Measurements from ENCODE around the gene B9D1.

Gene B9D1

GRCh38 chr17:19333736-19334290 is 28.7 kb downstream of the B9D1 start:
- Histone ChIP-seq H3K4me3 (no peak overlapping the region), H3K27me3 (peaks cover 0 to 69% (median 20%) of the 10 kb centered on the region in 11 experiments; a peak in 14 of 22 replicates), H3K9ac (no peak overlapping the region), H3K4me1 (no peaks in the 10 kb centered on the region), H3K4me2 (no peak overlapping the region), H3K36me3 (no peaks in the 10 kb centered on the region), H3K9me3 (replicated peaks in 1 of 11) (no peaks in the 10 kb centered on the region), H4K20me1 (peaks cover 0 to 72% (median 15%) of the 10 kb centered on the region in 11 experiments; a peak in 11 of 22 replicates), H3K27ac (no peak overlapping the region)
- no peak for TF ChIP-seq Cebpa-rat (IDR thresholded peaks at IDR 0.05)

- no peaks in the 10 kb centered on the region for H3K4me1 ChIP-seq
- no peaks in the 10 kb centered on the region for H3K9me3 ChIP-seq (replicated peaks in 1 of 11)
- peaks cover 0 to 69% (median 8%) of the 10 kb centered on the region in 11 experiments; a peak in 10 of 22 replicates for H4K20me1 ChIP-seq
- TF ChIP-seq Cebpa-rat (IDR thresholded peaks at IDR 0.05) = no peak
- H3K36me3 ChIP-seq = no peaks in the 10 kb centered on the region
- no peak overlapping the region for H3K9ac ChIP-seq
- peaks cover 0 to 77% (median 20%) of the 10 kb centered on the region in 11 experiments; a peak in 14 of 22 replicates for H3K27me3 ChIP-seq
- no peak overlapping the region for H3K4me2 ChIP-seq
- H3K4me3 ChIP-seq = no peak overlapping the region
- no peak overlapping the region for H3K27ac ChIP-seq
Observed at GRCh38 chr17:19333132-19333440, 29.4 kb downstream of the B9D1 start.

GRCh38 chr17:19332371-19333131 is 30.0 kb downstream of the B9D1 start:
- TF ChIP-seq Cebpa-rat (IDR thresholded peaks at IDR 0.05) = no peak
- peaks cover 0 to 78% (median 20%) of the 10 kb centered on the region in 11 experiments; a peak in 14 of 22 replicates for H3K27me3 ChIP-seq
- H3K4me3 ChIP-seq = no peak overlapping the region
- no peaks in the 10 kb centered on the region for H3K36me3 ChIP-seq
- no peaks in the 10 kb centered on the region for H3K4me1 ChIP-seq
- no peak overlapping the region for H3K27ac ChIP-seq
- H3K9ac ChIP-seq = no peak overlapping the region
- no peak overlapping the region for H3K4me2 ChIP-seq
- no peaks in the 10 kb centered on the region for H3K9me3 ChIP-seq (replicated peaks in 1 of 11)
- H4K20me1 ChIP-seq = peaks cover 0 to 65% (median 8%) of the 10 kb centered on the region in 11 experiments; a peak in 10 of 22 replicates

DNA sequence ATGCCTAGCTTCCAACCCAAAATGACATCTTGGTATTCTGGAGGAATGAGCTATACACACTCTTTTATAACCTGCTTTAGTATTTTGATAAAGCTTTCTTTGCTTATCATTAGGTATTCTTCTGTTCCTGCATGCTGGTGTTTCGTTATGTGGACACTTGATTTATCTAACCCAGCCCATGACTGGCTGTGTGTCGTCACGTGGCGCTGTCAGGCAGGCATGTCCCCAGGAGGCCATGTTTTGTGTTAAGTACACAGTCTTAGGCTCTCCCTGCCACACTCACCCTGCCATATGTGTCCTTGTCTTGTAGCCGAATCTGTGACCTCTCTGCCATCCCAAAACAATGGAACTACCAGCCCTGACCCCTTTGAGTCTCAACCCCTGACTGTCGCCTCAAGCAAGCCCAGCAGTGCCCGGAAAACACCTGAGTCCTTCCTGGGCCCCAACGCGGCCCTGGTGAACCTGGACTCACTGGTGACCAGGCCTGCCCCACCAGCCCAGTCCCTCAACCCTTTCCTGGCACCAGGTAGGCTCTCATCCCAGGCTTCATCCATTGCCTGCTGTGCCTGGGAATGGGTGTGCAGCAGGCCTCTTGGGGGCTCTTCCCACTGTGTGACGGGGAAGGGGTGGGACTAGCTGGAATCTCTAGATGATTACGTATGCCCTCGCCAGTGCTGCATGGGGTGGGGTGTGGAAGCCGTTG is 30.8 kb downstream of the B9D1 start:
- no peaks in the 10 kb centered on the region for H3K36me3 ChIP-seq
- H3K4me1 ChIP-seq = no peaks in the 10 kb centered on the region
- H4K20me1 ChIP-seq = peaks cover 0 to 57% (median 8%) of the 10 kb centered on the region in 11 experiments; a peak in 9 of 22 replicates
- no peak for TF ChIP-seq Cebpa-rat (IDR thresholded peaks at IDR 0.05)
- H3K4me3 ChIP-seq = no peak overlapping the region
- H3K4me2 ChIP-seq = no peak overlapping the region
- H3K9me3 ChIP-seq (replicated peaks in 1 of 11) = 0 out of 22 replicates have a peak, but pooled peaks cover 0 to 1% (median 0%) of the 10 kb centered on the region in 11 experiments
- no peak overlapping the region for H3K27ac ChIP-seq
- no peak overlapping the region for H3K9ac ChIP-seq
- H3K27me3 ChIP-seq = peaks cover 0 to 69% (median 12%) of the 10 kb centered on the region in 11 experiments; a peak in 13 of 22 replicates

GRCh38 chr17:19331134-19331533 is 31.4 kb downstream of the B9D1 start:
- H3K4me1 ChIP-seq = no peaks in the 10 kb centered on the region
- H3K4me2 ChIP-seq = no peak overlapping the region
- TF ChIP-seq Cebpa-rat (IDR thresholded peaks at IDR 0.05) = no peak
- H3K9me3 ChIP-seq (replicated peaks in 1 of 11) = peaks cover 0 to 6% (median 2%) of the 10 kb centered on the region in 11 experiments; a peak in 10 of 22 replicates
- no peak overlapping the region for H3K4me3 ChIP-seq
- H3K9ac ChIP-seq = no peak overlapping the region
- H4K20me1 ChIP-seq = peaks cover 0 to 53% (median 8%) of the 10 kb centered on the region in 11 experiments; a peak in 9 of 22 replicates
- peaks cover 0 to 64% (median 9%) of the 10 kb centered on the region in 11 experiments; a peak in 12 of 22 replicates for H3K27me3 ChIP-seq
- H3K36me3 ChIP-seq = no peaks in the 10 kb centered on the region
- no peak overlapping the region for H3K27ac ChIP-seq

- no peak for TF ChIP-seq Cebpa-rat (IDR thresholded peaks at IDR 0.05)
- peaks cover 0 to 55% (median 4%) of the 10 kb centered on the region in 11 experiments; a peak in 7 of 22 replicates for H3K27me3 ChIP-seq
- H3K9ac ChIP-seq = no peak overlapping the region
- H4K20me1 ChIP-seq = peaks cover 0 to 44% (median 7%) of the 10 kb centered on the region in 11 experiments; a peak in 8 of 22 replicates
- H3K4me2 ChIP-seq = no peak overlapping the region
- H3K9me3 ChIP-seq (replicated peaks in 1 of 11) = peaks cover 6 to 14% (median 11%) of the 10 kb centered on the region in 11 experiments; a peak in 18 of 22 replicates
- H3K4me3 ChIP-seq = no peak overlapping the region
- H3K27ac ChIP-seq = no peak overlapping the region
- H3K4me1 ChIP-seq = no peaks in the 10 kb centered on the region
- H3K36me3 ChIP-seq = no peaks in the 10 kb centered on the region
Observed at GRCh38 chr17:19330271-19330670, 32.3 kb downstream of the B9D1 start.

GRCh38 chr17:19329839-19330238 is 32.7 kb downstream of the B9D1 start:
- no peak overlapping the region for H3K27ac ChIP-seq
- no peaks in the 10 kb centered on the region for H3K4me1 ChIP-seq
- peaks cover 11 to 18% (median 15%) of the 10 kb centered on the region in 11 experiments; a peak in 18 of 22 replicates for H3K9me3 ChIP-seq (replicated peaks in 1 of 11)
- H3K4me3 ChIP-seq = no peak overlapping the region
- H3K36me3 ChIP-seq = no peaks in the 10 kb centered on the region
- H3K27me3 ChIP-seq = peaks cover 0 to 54% (median 4%) of the 10 kb centered on the region in 11 experiments; a peak in 7 of 22 replicates
- no peak overlapping the region for H3K9ac ChIP-seq
- no peak for TF ChIP-seq Cebpa-rat (IDR thresholded peaks at IDR 0.05)
- H4K20me1 ChIP-seq = peaks cover 0 to 44% (median 7%) of the 10 kb centered on the region in 11 experiments; a peak in 8 of 22 replicates
- no peak overlapping the region for H3K4me2 ChIP-seq

- Histone ChIP-seq H4K20me1 (peaks cover 0 to 40% (median 3%) of the 10 kb centered on the region in 11 experiments; a peak in 8 of 22 replicates), H3K4me1 (no peaks in the 10 kb centered on the region), H3K36me3 (no peaks in the 10 kb centered on the region), H3K4me2 (no peak overlapping the region), H3K27ac (no peak overlapping the region), H3K9ac (no peak overlapping the region), H3K27me3 (peaks cover 0 to 54% (median 4%) of the 10 kb centered on the region in 11 experiments; a peak in 7 of 22 replicates), H3K4me3 (no peak overlapping the region), H3K9me3 (replicated peaks in 1 of 11) (peaks cover 11 to 21% (median 16%) of the 10 kb centered on the region in 11 experiments; a peak in 18 of 22 replicates)
- no peak for TF ChIP-seq Cebpa-rat (IDR thresholded peaks at IDR 0.05)
Observed at GRCh38 chr17:19329136-19329535, 33.4 kb downstream of the B9D1 start.
